C4-2B (cell line): ENCODE measurements around the gene NUDT17.

ENCODE experiments used
- H3K27ac ChIP-seq: fragments of 450-650 bp; 2 replicates; pipeline ENCODE4 v1.5.1; 2017
- ZFX ChIP-seq: fragments of 450-650 bp; IDR thresholded peaks from 2 replicates; pipeline ENCODE4 v1.6.1; 2017
- TF ChIP-seq, protein P1 (sequence below): fragments of 450-650 bp; conservative IDR thresholded peaks from 2 replicates; pipeline ENCODE4 v1.5.1; 2017; ENCODE audit warnings: mild to moderate bottlenecking

Gene NUDT17

DNA sequence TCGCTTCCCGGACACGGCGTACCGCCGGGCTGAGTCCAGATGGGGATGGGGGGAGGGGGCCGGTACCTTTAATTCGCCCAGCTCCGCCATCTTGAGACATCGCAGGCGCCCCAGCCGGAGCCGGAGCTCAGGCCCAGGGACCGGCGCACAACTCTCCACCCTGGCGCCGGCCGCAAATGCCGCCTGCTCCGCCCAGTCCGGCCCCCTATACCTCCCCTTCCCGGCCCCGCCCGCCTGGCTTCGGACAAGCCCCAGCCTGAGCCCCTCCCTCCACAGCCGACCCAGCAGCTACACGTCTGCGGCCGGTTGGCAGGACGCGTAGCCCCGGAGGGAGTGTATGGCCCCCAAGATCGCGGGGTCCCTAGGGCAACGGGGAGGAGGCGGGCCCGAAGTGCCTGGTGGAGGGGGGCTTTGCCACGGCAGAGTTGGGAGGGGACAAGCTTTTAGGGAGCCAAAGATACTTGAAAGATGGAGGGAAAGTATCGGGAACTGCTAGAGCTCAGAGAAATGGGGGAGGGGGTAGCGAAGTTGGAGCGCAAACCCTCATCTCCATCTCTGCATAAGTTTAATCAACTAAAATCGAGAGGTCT, 13.6 kb downstream of the NUDT17 start, which contains the start of gene PIAS3:
PIAS3 (minus strand) TSS at position 181 of the 590 bp plus-strand sequence; CDS start at position 90, 91 bp downstream.
- TF ChIP-seq, protein P1, sequence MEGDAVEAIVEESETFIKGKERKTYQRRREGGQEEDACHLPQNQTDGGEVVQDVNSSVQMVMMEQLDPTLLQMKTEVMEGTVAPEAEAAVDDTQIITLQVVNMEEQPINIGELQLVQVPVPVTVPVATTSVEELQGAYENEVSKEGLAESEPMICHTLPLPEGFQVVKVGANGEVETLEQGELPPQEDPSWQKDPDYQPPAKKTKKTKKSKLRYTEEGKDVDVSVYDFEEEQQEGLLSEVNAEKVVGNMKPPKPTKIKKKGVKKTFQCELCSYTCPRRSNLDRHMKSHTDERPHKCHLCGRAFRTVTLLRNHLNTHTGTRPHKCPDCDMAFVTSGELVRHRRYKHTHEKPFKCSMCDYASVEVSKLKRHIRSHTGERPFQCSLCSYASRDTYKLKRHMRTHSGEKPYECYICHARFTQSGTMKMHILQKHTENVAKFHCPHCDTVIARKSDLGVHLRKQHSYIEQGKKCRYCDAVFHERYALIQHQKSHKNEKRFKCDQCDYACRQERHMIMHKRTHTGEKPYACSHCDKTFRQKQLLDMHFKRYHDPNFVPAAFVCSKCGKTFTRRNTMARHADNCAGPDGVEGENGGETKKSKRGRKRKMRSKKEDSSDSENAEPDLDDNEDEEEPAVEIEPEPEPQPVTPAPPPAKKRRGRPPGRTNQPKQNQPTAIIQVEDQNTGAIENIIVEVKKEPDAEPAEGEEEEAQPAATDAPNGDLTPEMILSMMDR, result no peak
- no peak for TF ChIP-seq ZFX
- peak within 1 kb of the TSS; percentile 71 for H3K27ac ChIP-seq

DNA sequence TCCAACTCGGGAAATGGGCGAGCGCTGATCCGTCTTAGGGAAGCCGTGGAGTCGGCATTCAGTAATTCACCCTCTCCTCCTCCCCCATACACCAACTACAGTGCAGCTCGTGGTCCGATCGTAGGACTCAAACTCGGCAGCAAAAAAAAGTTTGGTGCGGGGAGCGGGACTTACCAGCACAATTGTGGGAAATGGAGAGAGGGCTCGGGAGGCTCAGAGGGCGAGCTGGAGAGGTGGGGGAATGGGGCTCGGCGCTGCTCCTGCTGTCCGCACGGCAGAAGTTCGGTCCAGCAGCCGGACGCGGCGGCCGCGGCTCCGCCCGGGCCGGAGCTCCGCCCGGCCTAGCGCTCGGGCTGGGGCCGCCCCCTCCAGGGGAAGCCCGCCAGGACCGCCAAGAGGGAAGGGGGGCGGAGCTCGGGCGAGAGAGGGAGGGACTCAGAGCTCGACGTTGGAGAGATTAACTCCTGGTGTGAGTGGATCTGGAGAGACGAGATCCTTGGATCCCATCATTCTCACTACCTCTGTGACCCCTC, 14.1 kb downstream of the NUDT17 start:
- TF ChIP-seq, protein P1, result no peak; the same call in 1 of the 2 replicates
- TF ChIP-seq ZFX, result no peak
- peak overlapping the region; percentile 71 for H3K27ac ChIP-seq

DNA sequence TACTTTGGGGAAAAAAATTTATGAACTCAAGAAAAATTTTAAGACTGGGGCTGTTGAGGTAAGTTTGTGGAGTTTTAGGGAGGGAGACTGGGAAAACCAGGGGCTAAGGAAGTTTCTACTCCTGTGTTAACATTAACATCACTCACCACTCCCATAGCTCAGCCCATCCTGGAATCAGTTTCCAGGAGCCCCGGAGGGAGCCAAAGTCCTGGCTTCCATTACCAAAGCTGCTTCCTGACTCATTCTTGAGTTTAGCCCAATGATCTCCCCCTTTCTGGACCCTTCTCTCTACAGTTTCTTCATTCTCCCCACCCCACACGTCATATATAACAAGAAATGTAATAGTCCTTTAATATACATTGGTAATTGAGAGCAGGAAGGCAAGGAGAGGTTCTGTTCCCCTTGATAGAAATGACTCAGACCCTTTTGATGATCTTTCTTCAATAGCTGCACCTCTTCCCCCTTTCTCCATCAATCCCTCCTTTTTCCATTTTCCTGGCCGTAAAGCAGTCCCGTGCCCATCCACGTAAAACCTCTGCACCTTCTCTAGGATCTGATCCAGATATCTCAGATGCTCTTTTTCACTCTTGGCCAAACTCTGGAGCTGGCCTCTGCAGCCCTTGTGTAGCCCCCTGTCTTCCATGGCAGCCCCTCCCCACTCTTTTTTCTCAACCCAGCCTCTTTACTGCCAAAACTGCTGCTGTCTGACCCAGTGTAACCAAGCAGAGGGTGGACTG, 18.0 kb downstream of the NUDT17 start:
- no peak overlapping the region for H3K27ac ChIP-seq
- no peak for TF ChIP-seq ZFX
- TF ChIP-seq, protein P1, result no peak

DNA sequence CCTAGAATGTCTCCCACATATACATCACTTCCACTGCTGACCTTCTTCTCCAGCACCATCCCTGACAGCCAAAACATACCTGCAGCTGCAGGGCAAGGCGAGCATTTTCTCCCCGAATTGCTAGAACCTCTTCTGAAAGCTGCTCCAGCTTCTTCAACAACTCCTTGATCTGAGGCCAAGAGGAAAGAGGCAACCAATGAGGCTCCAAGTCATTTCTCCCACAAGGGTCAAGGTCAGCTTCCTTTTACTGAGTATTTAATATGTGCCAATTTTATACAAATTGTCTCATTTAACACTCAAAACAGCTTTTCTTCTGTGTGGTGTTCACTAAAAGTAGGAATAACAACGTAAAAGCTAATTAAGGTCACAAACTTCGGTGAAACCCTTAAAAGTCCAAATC, 22.8 kb downstream of the NUDT17 start:
- no peak overlapping the region for H3K27ac ChIP-seq
- TF ChIP-seq ZFX, result no peak
- TF ChIP-seq, protein P1, result no peak

DNA sequence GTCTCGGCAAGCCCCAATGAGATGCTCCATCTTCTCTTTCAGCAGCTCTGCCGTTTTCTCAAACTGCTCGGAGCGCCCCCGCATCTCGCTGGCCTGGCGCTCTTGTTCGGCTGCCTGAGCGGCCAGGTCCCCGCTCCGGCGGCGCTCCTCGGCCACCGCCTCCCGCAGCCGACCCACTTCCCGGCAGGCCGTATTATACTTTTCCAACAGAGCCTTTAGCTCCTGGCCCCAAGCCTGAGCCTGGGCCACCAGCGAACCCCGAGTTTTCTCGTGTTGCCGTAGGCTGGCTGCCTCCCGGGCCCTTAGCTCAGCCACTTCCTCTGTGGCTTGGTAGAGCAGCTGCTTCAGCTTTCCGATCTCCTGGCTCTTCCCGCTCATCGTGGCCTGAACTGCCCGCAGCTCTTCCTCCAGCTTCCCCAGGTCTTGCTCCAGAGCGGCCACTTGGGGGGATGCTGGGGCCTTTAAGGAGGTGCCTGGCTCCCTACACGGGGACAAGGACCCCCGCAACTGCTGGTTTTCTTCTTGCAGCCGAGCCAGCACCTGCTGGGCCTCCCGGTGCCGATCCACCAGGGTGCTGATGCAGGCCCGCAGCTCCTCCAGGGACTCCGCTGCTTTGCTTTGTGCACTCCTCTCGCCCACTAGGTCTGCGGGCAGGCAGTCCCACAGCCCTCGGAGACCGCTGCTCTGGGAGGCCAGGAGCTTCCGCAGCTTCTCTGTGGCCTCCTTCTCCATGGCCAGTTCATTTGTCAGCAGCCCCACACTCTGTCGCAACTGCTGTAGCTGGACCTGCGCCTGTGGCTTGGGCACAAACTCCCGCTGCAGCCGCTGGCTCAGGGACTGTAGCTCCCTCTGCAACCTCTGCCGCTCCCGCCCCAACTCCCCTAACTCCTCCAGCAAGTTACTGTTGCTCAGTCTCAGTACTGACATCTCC, 26.8 kb downstream of the NUDT17 start:
- no peak overlapping the region for H3K27ac ChIP-seq
- no peak for TF ChIP-seq ZFX
- TF ChIP-seq, protein P1, result no peak

DNA sequence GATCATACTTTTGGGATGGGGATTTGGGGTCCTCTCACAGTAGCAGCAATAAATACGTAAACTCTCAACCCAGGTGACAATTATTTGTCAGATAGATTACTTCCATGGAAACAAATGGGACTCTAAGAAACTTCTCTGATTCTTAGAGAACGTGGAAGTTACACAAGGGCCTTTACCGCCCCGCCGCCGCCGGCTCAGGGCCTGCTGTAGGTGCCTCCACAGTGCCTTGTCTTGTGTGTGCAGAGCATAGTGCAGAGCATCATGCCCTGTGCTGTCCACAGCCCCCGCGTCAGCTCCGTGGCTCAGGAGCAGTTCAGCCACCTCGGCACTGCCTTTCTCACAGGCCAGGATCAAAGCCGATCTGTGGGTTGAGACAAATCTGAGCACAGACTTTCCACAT, 29.2 kb downstream of the NUDT17 start:
- no peak overlapping the region for H3K27ac ChIP-seq
- TF ChIP-seq, protein P1, result no peak
- no peak for TF ChIP-seq ZFX
